Activated T-helper 9 cell treated with anti-CD3 and anti-CD28 coated beads, Interleukin-2, amount 50 U/mL, for 16 hours (primary cell): ENCODE results near the gene NR2F1.
A peak's percentile ranks its signal among the peaks of the same experiment; 100 is the strongest.

ENCODE experiments used
- DNase-seq: peaks from one replicate; pipeline ENCODE4 v3.0.0-alpha.2; 2020; ENCODE audit warnings: low read depth

NR2F1 gene

GRCh38 chr5:93604644-93605515 lies 21.9 kb downstream of the NR2F1 start:
- DNase-seq = no peak

DNA sequence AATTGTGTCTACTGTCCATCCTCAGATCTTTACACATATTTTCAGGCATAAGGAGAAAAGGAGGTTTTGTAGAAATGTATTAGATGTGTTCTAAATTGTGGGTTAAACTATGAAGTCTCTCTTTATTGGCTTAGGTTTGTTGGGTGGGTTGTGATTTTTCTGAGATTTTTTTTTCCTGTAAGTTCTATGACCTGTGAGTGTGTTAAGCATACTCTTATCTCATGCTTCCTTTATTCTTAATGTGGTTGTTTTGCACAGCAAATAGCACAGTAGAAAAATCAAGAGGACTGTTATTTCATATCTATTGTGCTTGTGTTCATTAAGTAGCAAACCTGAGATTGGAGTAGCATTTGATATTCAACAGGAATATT lies 23.3 kb downstream of the NR2F1 start:
- no peak for DNase-seq

GRCh38 chr5:93607367-93608258 lies 24.6 kb downstream of the NR2F1 start:
- no peak for DNase-seq

- no peak for DNase-seq
These were observed 25.8 kb downstream of the NR2F1 start for GRCh38 chr5:93608855-93609254.

DNA sequence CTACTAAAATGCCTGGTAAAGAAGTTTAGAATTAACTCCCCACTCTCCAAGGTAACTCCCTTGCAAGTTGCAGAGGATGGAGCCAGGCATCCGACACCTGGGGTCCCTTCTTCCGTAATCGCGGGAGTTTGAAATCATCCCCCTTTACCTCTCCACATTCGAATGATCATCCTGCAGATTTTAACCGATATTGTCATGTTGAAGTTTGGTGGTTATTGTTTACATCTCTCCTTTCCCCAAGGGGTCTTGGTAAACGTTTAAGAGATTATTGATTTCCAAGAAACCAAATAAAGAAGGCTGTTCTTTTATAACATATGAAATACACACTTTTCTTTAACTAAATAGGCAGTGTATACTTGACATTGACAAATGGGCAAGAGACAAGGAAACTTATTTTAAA lies 26.7 kb downstream of the NR2F1 start:
- no peak for DNase-seq

- no peak for DNase-seq
These were observed 27.7 kb downstream of the NR2F1 start for GRCh38 chr5:93610581-93611272.

DNA sequence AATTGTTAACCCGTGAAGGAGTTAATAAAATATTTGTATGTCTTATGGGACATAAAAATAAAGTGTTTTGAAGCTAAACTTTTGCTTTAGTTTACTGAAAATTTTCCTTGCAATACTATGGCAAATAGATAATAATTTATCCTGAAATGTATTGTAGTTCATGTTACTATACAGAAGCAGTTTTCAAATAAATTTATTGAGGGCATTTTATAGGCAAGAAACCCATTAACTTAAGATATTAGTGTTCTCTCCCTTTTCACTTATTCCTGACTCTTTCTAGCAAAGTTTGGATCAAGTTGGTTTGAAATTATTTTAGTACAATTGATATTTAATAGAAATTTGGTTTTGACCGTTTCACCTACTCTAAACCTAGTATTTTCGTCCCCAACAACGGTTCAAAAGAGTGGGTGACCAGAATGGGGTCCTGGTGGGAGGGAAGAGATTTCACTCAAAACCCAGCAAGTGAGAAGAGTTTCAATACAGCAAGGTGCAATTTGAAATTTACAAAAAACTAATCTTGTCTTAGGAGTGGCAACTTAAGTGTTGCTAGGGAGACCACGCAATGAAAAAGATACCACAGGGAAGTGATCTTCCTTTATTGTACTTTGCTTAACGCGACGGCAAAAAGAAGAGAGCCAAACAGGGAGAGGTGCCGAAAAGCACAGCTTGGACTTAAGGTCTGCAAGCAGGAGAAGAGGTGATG lies 28.4 kb downstream of the NR2F1 start:
- no peak for DNase-seq

DNA sequence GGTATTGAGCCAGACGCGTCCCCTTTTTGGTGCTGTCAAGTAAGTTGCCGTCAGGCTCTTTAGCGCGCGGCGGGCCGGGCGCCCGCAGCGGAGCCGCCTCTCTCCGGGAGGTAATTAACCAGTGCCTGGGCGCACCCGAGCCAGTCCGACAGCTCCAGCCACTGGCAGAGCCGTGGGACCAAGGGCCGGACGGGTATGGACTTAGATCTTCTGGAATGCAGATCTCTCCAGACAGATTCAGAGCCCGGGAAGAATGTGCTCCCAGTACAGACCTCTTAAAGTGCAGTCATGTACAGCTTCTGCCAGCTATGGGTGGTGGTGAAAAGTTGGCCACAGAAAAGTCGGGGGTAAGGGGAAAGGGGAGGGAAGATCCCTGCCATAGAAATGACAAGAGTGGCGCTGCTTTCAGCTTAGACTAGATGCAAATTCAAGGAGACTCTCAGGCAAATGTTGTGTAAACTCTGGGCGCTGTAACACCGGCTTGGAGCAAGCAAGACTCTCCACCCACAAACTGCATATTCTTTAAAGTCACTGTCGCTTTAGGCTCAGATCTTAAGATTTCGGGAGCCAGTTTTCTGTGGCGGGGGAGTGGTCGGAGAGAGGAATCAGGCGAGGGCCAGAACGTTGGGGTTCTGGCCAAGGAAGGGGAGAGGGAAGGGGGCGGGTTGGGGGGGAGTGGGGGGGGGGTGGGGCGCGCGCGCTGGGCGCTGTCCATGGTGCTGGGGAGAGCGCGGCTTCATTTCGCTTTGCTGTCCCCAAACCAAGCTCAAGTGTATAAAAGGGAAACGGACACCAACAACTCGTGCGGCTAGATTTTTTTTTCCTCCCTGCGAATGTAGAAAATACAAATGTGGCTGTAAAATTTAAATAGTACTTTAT lies 29.2 kb downstream of the NR2F1 start:
- DNase-seq = no peak

DNA sequence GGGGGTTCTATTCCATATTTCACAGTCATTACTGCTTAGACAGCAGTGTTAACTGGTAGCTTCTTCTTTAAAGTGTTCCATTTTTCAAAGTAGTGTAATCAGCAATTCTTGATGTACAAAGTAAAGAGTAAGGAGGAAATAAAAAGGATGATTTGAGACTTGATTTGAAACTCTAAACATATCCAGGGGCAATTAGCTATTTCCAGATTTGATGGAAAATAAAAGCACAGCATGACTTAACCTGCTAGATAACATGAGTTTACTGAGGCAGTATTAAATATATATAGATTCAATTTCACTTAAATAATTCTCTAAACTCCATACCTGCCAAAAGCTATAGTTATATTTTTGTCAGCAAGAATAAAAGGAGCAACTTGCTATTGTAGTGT lies 29.8 kb downstream of the NR2F1 start:
- DNase-seq = no peak

DNA sequence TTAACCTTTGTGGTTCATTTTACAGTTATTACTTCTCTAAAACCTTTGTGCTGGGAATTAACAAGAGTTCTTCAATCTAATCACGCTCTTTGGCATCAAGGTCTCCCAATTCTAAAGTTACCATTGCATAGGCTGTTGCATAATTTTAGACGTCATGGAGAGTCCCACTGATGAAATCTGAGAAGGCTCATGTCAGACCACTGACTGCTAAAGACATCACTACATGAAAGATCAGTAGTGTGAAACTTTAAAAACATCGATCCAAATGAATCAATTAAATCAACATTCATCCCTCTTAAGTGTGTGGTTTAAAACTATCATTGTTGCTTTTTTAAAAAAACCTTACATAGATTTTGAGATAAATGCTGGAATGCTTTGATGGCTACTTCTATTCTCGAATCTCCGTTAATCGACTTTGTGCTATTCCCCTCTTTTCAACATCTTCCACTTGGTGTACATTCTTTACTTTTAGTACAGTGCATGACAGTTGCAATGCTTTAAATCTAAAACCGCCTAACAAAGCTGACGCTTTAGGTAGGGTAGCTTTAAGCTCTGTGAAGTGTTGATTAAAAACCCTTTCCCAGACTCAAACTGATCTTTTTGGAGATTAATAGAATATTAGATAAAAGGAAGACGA lies 33.6 kb downstream of the NR2F1 start:
- no peak for DNase-seq

DNA sequence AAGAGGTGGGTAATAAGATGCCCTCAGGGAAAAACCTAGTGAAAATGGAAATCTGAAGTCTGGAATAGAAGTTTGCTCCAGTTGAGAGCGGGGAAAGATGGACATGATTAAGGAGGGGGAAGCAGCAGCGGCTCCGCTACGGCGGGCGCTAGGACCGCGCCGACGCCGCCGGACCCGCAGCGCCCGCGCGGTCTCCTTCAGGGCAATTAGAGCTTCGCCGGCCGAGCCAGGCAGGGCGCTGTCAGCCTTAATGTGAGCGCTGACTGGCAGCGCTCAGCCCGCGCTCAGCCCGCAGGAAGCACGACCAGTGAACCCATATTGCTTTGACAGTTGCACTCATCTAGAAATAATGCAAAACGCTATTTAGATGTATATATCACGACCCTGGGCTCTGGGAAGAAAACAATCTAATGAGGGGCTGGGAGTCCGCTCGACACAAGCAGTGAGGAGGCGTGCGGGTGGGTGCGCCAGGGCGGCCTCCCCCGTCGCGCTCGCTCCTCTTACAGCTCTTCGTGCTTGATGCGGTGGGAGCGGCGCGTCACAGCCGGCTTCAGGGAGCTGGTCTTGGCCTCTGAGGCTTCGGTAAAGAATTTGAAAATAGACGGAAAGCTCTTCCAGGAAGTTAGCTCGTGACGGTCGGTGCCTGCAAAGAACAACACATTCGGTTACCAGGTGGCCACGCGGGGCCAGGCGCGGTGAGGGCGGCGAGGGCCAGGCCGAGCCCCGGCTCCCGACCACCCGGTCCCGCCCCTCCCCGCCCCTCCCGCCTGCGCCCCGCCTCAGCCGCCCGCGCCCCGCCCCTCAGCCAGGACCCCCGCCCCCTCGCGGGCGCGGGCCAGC lies 37.7 kb downstream of the NR2F1 start:
- peak; percentile 34 for DNase-seq

GRCh38 chr5:93621327-93621798 lies 38.3 kb downstream of the NR2F1 start:
- DNase-seq = no peak

GRCh38 chr5:93622240-93622885 lies 39.3 kb downstream of the NR2F1 start:
- no peak for DNase-seq

GRCh38 chr5:93623153-93623552 lies 40.1 kb downstream of the NR2F1 start:
- no peak for DNase-seq

GRCh38 chr5:93626801-93627200 lies 43.8 kb downstream of the NR2F1 start:
- no peak for DNase-seq

- DNase-seq = no peak
These were observed 49.3 kb downstream of the NR2F1 start for GRCh38 chr5:93632327-93632726.

- DNase-seq = no peak
These were observed 53.0 kb downstream of the NR2F1 start for GRCh38 chr5:93635991-93636390.

DNA sequence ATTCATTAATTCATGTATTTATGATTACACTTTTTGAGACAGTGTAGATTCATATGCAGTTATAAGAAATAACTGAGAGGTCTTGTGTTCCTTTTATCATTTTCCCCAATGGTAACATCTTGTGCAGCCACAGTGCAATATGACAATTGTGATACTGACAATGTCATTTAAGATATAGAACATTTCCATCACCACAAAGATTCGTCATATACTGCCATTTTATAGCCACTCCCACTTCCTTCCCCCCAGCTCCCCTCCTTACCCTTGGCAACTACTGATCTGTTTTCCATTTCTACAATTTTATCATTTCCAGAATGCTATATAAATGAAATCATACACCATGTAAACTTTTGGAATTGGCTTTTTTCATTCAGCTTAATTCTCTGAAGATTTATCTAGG lies 53.8 kb downstream of the NR2F1 start:
- no peak for DNase-seq

DNA sequence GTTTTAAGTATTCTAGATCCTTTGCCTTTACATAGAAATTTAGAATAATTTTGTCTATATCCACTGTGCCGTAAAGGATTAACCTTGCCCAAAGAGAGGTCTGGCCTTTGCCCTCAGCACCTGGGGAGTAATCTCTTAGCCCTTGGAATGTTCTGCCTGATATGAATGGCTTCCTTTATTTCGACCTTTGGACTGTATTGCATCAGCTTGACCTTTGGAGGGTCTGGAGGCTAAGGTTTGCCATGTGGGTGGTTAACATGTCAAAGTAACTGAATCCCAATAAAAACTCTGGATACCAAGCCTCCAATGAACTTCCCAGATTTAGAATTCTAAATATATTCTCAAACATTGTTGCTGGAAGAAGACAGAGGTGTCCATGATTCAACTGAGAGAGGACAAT lies 54.7 kb downstream of the NR2F1 start:
- DNase-seq = no peak
